Daoy (cell line): ENCODE data around the gene TSPEAR. TPM values are rescaled to one million over a fixed set of nuclear protein-coding genes. Genes with fewer than 3 reads are reported as not detected.
"Not testable (repeated sequence)": the region's sequence is repeated elsewhere in the genome, so short reads cannot be mapped to it uniquely, and the experiment has no call there.

ENCODE experiments used
- DNase-seq: peaks from one replicate; pipeline ENCODE4 v3.0.0-alpha.2; 2015; ENCODE audit warnings: low read depth
- total RNA-seq: library from RNA; depleted of rRNA; stranded (reverse); fragments of >200 nt; shearing (Covaris generic); gene quantifications from 2 replicates; pipeline ENCODE4 v1.2.3, GENCODE V29; 2014

Gene TSPEAR
- total RNA-seq, 1 experiment from 2014 or later: not detected

- no peak for DNase-seq
Observed at GRCh38 chr21:44603911-44604310, 107.5 kb downstream of the TSPEAR start.

DNA sequence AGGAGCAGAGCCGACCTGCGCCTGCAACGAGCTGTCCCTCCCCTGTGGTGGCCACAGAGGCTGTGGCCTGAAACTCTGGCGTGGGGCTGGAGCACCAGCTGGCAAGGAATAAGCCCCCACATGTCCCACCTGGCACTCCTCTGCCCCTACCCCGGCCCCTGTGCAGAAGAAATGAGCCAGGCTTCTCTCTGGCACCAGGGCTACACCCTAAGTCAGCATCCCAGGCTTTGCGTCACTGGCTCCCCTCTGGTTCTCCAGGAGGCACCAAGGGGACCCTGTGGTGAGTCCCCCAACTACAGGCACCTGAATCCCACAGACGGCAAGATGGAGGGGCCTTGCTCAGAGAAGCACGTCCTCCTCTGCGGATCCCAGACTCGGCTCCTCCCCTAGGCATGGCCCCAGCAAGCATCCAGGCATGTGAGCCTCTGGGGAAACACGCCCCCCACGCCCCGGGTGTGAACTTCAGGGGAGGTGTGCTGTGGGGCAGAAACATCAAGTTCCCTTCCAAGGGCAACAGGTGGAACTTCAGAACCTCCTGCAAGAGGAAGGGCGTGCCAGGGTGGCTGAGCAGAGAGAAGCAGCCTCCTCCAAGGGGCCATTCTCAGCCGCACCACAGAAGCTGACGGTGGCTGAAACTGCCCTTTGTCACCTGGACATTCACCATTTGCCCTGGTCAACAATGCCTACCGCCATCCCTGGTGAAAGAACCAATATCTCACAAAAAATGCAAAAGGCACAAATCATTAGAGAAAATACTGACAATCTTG is 108.1 kb downstream of the TSPEAR start:
- no peak for DNase-seq

DNA sequence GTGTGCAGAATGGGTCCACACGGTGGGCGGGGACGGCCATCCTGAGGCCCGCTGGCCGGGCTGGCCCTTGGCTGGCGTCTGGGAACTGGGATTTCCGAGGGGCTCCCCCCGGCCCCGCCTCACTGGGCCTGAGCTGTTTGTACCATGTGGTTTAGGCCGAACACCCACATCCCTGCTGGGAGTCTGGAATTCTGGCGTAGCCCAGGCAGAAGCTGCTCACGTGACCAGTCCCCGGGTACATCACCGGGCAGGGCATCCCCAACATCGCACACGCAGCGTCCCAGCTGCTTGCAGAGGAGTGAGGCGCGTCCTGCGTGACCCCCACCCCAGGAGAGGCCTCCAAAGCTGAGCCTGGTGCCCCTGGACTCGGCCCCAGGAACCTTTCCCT is 108.9 kb downstream of the TSPEAR start:
- no peak for DNase-seq

DNA sequence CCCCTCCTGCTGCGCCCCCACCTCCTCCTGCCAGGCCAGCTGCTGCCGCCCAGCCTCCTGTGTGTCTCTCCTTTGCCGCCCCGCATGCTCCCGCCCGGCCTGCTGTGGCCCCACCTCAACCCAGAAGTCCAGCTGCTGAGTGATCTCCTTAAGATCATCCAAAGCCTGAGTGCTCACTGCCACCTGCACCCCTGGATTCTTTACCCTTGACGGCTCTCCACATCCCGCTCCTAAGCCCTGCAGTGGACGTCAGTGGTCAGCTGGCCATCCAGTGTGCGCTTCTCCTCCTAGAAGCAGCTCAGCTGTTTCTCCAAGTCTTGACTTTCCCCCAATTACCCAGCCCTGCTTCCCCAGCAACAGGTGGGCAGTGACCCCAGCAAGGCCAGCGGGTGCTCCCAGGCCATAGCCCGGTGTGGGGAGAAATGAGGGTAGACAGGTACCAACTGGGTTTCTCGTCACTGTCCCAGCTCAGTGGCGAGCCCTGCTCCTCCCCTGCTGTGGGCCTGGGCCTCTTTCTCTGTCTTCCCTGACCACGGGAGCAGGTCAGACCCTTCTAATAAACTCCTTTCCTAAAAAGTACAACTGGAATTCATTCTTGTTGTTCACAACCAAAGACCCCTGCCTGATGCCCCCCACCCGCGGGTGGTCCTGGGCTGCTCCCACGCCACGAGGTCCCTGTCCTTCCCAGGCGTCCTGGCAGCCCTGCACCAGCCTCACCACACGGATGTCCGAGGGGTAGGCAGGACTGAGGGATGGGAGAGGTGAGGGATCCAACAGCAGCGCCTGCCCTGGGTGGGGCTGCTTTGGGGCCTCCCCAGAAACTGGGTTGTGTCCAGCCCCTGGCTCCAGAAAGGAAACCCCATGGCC is 109.5 kb downstream of the TSPEAR start:
- no peak for DNase-seq

- peak; percentile 51 for DNase-seq
Observed at GRCh38 chr21:44601091-44601490, 110.3 kb downstream of the TSPEAR start.

DNA sequence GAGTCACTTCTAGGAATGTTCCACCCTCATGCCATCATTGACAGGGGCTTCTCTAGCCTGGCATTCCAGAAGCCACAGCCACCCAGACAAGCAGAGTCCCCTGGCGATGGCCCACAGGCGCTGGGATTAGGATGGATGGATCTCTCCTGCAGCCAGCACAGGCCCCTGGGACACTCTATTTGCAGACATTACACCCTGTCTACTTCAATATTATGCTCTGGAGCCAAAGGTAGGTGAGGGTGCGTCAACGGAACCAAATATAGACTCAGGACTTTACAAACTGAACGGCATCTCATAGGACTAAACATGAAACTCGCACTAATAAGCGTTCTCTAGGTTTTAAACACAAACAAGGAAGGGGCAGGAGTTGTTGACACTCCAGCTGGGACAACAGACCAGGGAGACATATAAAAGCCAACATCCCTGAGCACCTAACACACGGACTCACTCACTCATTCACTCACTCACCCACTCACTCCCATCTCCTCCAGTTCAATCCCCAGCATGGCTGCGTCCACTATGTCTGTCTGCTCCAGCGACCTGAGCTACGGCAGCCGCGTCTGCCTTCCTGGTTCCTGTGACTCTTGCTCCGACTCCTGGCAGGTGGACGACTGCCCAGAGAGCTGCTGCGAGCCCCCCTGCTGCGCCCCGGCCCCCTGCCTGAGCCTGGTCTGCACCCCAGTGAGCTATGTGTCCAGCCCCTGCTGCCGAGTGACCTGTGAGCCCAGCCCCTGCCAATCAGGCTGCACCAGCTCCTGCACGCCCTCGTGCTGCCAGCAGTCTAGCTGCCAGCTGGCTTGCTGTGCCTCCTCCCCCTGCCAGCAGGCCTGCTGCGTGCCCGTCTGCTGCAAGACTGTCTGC is 111.0 kb downstream of the TSPEAR start, which contains the start of gene KRTAP10-7:
KRTAP10-7 (plus strand) TSS at position 480 of the 861 bp plus-strand sequence; CDS start at position 505, 25 bp downstream.
- DNase-seq: not testable (repeated sequence)

- DNase-seq: no peak
Observed at GRCh38 chr21:44599264-44600029, 111.9 kb downstream of the TSPEAR start.

GRCh38 chr21:44598061-44598460 is 113.3 kb downstream of the TSPEAR start:
- DNase-seq: no peak

GRCh38 chr21:44596068-44596725 is 115.2 kb downstream of the TSPEAR start:
- peak; percentile 42 for DNase-seq

- DNase-seq: no peak
Observed at GRCh38 chr21:44595524-44595923, 115.8 kb downstream of the TSPEAR start.

GRCh38 chr21:44594406-44594916 is 116.9 kb downstream of the TSPEAR start:
- no peak for DNase-seq

DNA sequence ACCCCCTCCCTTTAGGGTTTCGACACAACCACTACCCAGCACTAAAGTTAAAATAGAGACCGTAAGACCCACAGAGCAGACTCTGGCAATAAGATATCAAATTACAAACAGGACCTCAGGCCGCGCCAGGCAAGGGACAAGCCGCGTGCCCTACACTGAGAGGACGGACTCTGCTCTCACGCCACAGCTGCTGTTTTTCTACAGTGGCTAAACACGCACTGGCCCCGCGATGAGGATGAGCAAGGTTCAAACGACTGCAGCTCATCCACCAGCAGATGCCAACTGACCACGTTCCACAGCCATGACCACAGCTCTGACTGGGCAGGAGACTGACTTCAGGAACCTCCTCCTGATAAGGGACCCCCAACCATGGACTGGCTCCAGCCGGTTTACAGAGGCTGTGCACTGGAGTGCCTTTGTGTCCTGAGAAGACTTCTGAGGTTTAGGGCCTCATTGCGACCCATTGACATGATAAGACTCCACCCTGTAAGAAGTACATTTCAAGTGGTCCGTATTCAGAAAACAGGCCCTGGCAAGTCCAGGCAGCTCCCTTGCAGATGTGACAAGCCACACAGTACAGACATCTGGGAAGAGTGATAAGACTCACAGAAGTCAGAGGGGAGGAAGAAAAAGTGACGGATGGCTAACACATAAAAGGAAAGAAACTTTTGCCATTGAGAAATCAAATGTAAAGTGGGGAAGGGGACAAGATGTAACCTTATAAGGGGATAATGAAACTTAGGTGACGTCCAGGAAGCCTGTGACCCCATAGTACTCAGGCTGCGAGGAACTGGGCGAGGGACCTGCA is 117.6 kb downstream of the TSPEAR start:
- DNase-seq: no peak

GRCh38 chr21:44592446-44593311 is 118.7 kb downstream of the TSPEAR start, which contains the start of gene KRTAP10-6:
Gene KRTAP10-6, minus strand, starts transcription at chr21:44592505. Its CDS starts 21 bp downstream, at chr21:44592484.
- no peak for DNase-seq

DNA sequence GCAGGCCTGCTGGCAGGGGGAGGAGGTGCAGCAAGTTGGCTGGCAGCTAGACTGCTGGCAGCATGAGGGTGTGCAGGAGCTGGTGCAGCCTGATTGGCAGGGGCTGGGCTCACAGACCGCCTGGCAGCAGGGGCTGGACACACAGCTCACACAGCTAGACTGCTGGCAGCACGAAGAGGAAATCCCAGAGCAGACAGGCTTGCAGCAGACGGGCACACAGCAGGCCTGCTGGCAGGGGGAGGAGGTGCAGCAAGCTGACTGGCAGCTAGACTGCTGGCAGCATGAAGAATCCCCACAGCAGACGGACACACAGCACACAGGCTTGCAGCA is 119.6 kb downstream of the TSPEAR start:
- not testable (repeated sequence) for DNase-seq

GRCh38 chr21:44590897-44591800 is 120.2 kb downstream of the TSPEAR start:
- not testable (repeated sequence) for DNase-seq

GRCh38 chr21:44590311-44590721 is 121.1 kb downstream of the TSPEAR start:
- no peak for DNase-seq

GRCh38 chr21:44589586-44590305 is 121.6 kb downstream of the TSPEAR start:
- DNase-seq: no peak
